PC-3 (cell line): ENCODE measurements around the gene SEC63.

ENCODE experiments used
- CTCF ChIP-seq: fragments of 300-600 bp; sonication (generic); conservative IDR thresholded peaks from 2 replicates; pipeline ENCODE4 v1.5.1; 2017; ENCODE audit warnings: antibody characterized with exemption, low read depth, mild to moderate bottlenecking, low read length
- EZH2 ChIP-seq: fragments of 300-600 bp; sonication (generic); IDR thresholded peaks from one replicate; pipeline ENCODE4 v1.6.1; 2017; ENCODE audit warnings: antibody characterized with exemption, mild to moderate bottlenecking, low read length; ENCODE audit not compliant: unreplicated experiment
- EZH2phosphoT487 ChIP-seq: fragments of 300-600 bp; sonication (generic); IDR thresholded peaks from 2 replicates; pipeline ENCODE4 v1.6.1; 2018; ENCODE audit warnings: mild to moderate bottlenecking, antibody characterized with exemption, low read length, borderline replicate concordance

DNA sequence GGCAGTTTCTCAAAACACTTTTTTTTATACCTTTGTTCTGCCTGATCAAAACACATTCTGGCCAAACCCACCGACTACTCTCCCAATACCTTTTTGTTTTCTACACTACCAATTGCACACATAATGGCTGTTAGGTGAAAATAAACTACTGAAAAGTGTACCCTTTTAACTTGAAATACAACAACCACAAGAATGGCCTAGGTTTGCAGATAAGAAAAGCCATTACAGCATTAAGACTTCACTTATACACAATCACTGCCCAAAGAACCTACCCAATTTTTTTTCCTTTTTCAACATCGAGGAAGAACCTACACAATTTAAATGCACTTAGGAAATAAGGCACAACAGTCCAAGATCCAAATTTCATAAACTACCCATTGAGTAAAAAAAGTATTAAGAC is 1.8 kb downstream of the SEC63 start:
- TF ChIP-seq CTCF (no peak), EZH2phosphoT487 (no peak), EZH2 (no peak)
